HG03196 (cell line): ENCODE measurements around the gene CCDC138.
"Not testable (repeated sequence)": the region's sequence is repeated elsewhere in the genome, so short reads cannot be mapped to it uniquely, and the experiment has no call there.

ENCODE experiments used
- ATAC-seq: cut with Tn5 transposase; IDR thresholded peaks from one replicate; pipeline ENCODE4 v1.9.1; 2021; ENCODE audit not compliant: unreplicated experiment

Gene CCDC138

GRCh38 chr2:108786354-108787215 lies at the start of gene CCDC138:
Gene CCDC138 (plus strand): TSS chr2:108786771. CDS start chr2:108786823, 52 bp downstream.
- ATAC-seq = peak; percentile 90

DNA sequence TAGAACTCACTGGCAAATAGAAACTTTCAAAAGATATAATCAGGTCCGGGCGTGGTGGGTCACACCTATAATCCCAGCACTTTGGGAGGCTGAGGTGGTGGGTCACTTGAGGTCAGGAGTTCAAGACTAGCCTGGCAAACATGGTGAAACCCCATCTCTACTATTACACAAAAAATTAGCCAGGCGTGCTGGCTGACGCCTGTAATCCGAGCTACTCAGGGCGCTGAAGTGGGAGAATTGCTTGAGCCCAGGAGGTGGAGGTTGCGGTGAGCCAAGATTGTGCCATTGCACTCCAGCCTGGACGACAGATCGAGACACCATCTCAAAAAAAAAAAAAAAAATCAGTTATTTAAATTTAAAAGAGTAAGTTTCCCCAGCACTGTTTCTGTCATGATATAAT lies 28.6 kb upstream of the CCDC138 start:
- ATAC-seq = not testable (repeated sequence)

DNA sequence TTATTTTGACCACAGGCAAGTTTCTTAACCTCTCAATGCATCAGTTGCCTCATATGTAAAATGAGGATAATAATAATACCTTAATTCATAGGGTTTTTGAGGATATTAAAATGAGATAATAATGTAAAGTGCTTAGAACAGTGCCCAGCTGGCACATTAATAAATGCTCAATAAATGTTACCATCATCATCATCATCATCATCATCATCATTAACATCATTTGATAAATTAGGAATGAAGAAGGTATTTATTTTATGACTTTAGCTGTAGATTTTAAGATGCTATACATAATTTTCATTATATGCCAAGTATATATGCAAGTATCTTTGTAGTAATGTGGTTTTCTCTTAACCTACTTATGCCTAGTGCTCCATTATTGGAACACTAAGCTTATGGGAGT lies 24.0 kb upstream of the CCDC138 start:
- not testable (repeated sequence) for ATAC-seq

GRCh38 chr2:108766671-108767070 lies 19.9 kb upstream of the CCDC138 start:
- ATAC-seq = not testable (repeated sequence)

GRCh38 chr2:108767859-108768258 lies 18.7 kb upstream of the CCDC138 start:
- ATAC-seq = not testable (repeated sequence)

- ATAC-seq = peak; percentile 57
These were observed 10.1 kb upstream of the CCDC138 start for GRCh38 chr2:108776475-108776874.

DNA sequence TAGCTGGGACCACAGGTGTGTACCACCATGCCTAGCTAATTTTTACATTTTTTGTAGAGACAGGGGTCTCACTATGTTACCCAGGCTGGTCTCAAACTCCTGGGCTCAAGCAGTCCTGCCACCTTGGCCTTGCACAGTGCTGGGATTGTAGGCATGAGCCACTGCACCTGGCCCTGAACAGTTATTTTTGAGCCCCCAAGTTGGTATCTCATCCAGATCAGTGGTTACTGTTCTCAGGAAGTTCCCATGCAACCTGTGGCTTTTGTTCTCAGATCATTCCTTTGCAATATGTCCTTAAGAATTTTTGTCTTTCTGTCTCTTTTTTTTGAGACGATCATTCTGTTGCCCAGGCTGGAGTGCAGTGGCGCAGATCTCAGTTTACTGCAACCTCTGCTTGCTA lies 7.7 kb upstream of the CCDC138 start:
- no peak for ATAC-seq

DNA sequence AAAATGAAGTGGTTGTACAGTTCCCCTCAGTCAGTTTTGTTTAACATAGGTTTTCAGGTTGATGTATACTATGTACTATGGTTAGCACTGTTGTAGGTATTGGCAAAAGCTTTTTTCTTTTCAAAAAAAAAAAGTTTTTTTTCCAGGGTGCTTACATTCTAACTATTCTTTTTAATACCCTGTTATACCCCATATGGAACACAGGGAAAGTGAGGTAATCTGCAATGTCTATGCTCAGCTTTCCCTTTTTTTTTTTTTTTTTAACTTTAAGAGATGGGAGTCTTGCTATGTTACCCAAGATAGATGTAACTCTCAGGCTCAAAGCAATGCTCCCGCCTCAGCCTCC lies 590 bp upstream of the CCDC138 start:
- ATAC-seq = no peak

GRCh38 chr2:108787216-108787541 lies 608 bp downstream of the CCDC138 start:
- ATAC-seq = no peak

DNA sequence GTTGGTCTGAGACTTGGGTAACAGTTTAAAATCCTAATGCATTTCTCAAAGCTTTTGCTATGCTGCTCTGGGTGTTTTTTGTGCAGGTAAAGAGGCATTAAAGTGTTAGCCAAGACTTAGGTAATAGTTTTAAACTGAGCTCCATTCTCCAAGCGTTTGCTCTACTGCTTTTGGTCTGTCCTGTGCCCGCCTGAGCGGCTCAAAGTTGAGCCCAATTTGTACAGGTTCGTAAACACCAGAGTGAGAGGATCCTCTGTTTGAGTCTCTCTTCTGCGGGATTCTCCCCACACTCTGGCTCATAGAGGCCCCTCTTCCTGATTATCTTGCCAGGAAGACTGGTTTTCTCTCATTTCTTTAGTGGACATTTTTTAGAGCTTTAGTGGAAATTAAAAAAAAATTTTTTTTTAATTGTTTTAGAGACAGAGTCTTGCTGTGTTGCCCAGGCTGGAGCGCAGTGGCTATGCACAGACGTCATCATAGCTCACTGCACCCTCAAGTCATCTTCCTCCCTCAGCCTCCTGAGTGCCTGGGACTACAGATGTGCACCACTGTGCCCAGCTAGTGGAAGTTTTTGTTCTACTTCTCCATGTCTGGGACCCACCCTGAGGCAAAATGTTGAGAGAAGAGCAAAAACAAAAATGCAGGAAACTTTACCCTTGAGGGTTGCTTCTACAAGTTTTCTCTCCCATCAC lies 16.6 kb downstream of the CCDC138 start:
- ATAC-seq = no peak

GRCh38 chr2:108805032-108805431 lies 18.5 kb downstream of the CCDC138 start:
- ATAC-seq = no peak

DNA sequence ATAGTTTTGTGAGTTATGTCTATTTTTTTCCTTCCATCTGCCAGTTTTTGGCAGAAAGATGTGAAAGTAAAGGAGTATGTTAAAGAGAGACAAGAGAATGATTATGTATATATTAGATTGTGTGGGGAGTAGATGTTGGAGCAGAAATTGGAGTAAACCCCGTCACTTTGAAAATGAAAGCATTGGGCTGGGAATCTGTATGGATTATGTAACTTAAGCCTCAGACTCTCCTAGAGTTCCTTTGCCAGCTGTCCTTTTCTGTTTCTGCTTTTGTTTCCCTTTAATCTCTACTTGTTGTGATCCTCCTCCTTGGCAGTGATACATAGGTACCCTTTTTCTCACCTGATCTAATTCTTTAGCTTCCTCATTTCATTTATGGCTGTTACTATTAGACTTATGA lies 19.2 kb downstream of the CCDC138 start:
- no peak for ATAC-seq

GRCh38 chr2:108806371-108807113 lies 20.0 kb downstream of the CCDC138 start:
- ATAC-seq = no peak

DNA sequence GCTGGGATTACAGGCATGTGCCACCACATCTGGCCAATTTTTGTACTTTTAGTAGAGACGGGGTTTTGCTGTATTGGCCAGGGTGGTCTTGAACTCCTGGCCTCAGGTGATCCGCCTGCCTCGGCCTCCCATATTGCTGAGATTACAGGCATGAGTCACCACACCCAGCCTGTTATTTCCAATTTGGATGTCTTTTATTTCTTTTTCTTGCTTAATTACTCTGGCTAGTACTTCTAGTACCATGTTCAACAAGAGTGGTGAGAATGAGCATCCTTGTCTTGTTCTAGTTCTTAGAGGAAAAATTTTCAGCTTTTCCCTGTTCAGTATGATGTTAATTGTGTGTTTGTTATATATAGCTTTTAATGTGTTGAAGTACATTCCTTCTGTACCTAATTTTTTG lies 23.4 kb downstream of the CCDC138 start:
- ATAC-seq = no peak

DNA sequence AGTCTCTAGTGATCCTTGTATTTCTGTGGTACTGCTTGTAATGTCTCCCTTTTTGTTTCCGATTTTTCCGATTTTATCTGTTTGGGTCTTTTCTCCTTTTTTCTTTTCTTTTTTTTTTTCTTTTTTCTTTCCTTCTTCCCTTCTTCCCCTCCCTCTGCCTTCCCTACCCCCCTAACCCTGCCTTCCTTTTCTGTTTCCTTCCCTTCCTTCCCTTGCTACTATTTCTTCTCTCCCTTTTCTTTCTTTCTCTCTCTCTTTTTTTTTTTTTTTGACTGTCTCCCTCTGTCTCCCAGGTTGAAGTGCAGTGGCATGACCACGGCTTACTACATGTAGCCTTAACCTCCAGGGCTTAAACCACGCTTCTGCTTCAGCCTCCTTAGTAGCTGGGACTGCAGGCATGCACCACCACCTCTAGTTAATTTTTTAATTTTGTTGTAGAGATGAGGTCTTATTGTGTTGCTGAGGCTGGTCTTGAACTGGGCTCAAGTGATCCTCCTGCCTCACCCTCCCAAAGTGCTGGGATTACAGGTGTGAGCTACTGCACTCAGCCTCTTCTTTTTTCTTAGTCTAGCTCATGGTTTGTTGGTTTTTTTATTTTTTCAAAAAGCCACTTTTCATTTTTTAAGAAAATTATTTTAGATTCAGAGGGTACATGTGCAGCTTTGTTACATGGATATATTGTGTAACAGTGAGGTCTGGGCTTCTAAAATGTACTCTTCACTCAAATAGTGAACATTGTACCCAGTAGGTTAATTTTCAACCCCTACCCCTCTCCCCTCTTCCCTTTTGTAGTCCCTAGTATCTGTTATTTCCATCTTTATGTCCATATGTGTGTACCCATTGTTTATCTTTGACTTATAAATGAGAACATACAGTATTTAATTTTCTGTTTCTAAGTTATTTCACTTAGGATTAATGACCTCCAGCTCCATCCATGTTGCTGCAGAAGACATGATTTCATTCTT lies 24.7 kb downstream of the CCDC138 start:
- ATAC-seq = no peak

DNA sequence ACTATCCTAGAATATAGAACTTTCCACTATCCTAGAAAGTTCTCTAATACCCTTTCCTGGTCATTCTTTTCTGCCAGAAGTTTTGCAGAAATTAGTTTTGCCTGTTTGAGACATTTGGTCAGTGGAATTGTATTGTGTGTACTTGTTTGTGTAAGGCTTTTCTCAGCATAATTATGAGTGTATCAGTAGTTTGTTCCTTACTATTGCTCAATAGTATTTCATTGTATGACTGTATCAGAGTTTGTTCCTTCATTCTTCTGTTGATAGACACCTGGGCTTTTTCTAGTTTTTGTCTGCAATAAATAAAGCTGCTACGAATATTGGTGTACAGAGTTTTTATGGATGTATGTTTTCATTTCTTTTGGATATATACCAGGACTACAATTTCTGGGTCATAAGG lies 27.2 kb downstream of the CCDC138 start:
- ATAC-seq = no peak

DNA sequence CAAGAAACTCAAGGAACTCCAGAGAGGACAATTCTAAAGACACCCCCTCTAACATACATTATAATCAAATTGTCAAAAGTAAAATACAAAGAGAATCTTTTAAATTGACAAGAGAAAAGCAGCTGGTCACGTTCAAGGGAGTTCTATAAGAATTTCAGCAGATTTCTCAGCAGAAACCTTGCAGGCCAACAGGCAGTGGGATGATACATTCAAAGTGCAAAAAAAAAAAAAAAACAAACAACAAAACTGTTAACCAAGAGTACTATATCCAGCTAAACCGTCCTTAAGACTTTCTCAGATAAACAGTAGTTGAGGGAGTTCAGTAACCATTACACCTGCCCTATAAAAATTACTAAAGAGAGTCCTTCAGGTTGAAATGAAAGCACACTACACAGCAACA lies 33.9 kb downstream of the CCDC138 start:
- no peak for ATAC-seq

DNA sequence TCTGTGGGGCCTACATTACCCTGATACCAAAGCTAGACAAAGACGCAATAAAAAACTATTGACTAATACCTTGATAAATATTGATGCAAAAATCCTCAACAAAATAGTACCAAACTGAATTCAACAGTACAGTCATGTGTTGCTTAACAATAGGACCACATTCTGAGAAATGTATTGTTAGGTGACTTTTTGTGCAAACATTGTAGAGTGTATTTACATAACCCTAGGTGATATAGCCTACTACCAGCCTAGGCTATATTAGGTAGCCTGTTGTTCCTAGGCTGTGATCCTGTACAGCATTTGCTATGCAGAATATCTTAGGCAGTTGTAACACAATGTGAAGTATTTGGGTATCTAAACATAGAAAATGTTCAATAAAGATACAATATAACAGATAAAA lies 36.7 kb downstream of the CCDC138 start:
- ATAC-seq = no peak

- ATAC-seq = no peak
These were observed 37.9 kb downstream of the CCDC138 start for GRCh38 chr2:108824316-108825070.

DNA sequence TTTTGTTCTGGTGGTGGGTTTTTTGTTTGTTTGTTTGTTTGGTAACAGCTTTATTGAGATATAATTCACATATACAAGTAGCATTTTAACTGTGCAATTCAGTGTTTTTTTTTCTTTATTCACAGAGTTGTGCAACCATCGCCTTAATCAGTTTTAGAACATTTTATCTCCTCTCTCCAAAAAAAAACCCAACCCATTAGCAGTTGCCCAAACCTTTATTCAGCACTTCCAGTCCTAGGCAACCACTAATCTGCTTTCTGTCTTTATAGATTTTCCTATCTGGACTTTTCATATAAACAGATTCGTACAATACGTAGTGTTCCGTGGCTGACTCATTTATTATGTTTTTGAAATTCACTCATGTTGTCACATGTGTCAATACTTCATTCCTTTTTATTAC lies 38.7 kb downstream of the CCDC138 start:
- ATAC-seq = no peak
